ENCODE data around the gene TMEM131. TPM values are rescaled to one million over a fixed set of nuclear protein-coding genes. Genes with fewer than 3 reads are reported as not detected.

TMEM131 gene
- total RNA-seq, 2 donors from 2014 or later = 39.0 to 43.0 TPM

DNA sequence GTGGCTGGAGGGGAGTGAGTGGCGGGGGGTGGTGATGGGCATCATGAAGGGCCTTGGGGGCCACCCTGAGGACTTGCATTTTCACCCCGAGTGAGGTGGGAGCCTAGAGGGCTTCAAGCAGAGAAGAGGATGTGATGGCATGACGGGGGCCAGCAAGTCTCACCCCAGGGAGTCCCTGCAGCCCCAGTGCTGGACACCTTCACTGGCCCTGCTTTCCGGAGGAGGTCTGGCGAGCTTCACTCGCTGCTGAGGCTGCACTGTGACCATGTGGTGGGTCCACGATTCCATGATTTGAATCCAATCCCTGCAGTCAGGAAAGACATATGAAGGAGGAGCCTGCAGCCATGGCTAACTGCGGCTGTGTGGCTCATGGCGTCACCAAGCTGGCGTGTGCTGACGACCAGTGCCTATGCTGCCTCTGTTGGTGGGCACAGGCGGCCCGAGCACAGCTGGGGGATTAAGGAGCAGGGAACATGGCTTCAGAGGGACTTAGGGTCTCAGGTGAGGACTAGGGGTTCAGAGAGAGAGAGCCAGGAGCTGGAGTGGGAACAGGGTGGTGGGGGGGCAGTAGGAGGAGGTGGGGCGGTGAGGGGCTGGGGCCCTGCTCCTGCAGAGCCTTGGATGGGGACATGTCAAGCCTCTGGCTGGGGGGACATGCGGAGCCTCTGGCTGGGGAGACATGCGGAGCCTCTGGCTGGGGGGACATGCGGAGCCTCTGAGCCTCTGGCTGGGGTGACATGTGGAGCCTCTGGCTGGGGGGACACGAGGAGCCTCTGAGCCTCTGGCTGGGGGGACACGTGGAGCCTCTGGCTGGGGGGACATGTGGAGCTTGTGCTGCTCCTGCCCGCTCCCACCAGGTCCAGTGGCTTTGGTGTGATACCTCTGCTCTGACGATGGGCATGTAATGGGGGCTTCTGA lies 278.8 kb downstream of the TMEM131 start:
- 94 to 97% methylated on average over 10 to 21 of the region's 21 CpGs for WGBS, 2 experiments (ENCODE audit: insufficient coverage in 1 of 2, insufficient read length in 1 of 2)
- Mint-ChIP-seq H3K4me1 (peaks cover 48% of the 10 kb centered on the region), H3K9me3 (no peaks in the 10 kb centered on the region), H3K4me3 (no peak overlapping the region), H3K27me3 (ENCODE audit: insufficient read depth) (no peaks in the 10 kb centered on the region), H3K27ac (peak overlapping the region; percentile 33), H3K36me3 (ENCODE audit: low read depth) (no peaks in the 10 kb centered on the region)
- Histone ChIP-seq H3K36me3 (ENCODE audit: control insufficient read depth, insufficient read depth, low read length) (no peaks in the 10 kb centered on the region), H3K27ac (ENCODE audit: low read depth, low read length) (no peak overlapping the region), H3K27me3 (ENCODE audit: control insufficient read depth, insufficient read depth, low read length, poor library complexity, severe bottlenecking) (no peaks in the 10 kb centered on the region), H3K4me3 (ENCODE audit: low read length) (no peak overlapping the region), H3K4me1 (ENCODE audit: control insufficient read depth, insufficient read depth, low read length) (peaks cover 15% of the 10 kb centered on the region), H3K9me3 (ENCODE audit: control insufficient read depth, low read length) (no peaks in the 10 kb centered on the region), H3K9ac (ENCODE audit: extremely low read depth, low read length, poor library complexity, severe bottlenecking) (no peak overlapping the region)
- peak; percentile 37 for DNase-seq
- TF ChIP-seq, protein P1, sequence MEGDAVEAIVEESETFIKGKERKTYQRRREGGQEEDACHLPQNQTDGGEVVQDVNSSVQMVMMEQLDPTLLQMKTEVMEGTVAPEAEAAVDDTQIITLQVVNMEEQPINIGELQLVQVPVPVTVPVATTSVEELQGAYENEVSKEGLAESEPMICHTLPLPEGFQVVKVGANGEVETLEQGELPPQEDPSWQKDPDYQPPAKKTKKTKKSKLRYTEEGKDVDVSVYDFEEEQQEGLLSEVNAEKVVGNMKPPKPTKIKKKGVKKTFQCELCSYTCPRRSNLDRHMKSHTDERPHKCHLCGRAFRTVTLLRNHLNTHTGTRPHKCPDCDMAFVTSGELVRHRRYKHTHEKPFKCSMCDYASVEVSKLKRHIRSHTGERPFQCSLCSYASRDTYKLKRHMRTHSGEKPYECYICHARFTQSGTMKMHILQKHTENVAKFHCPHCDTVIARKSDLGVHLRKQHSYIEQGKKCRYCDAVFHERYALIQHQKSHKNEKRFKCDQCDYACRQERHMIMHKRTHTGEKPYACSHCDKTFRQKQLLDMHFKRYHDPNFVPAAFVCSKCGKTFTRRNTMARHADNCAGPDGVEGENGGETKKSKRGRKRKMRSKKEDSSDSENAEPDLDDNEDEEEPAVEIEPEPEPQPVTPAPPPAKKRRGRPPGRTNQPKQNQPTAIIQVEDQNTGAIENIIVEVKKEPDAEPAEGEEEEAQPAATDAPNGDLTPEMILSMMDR (conservative IDR thresholded peaks at IDR 0.05) = no peak

GRCh38 chr2:97715951-97716694 lies 279.6 kb downstream of the TMEM131 start:
- TF ChIP-seq, protein P1 (conservative IDR thresholded peaks at IDR 0.05) = no peak
- peak; percentile 47 for DNase-seq
- Histone ChIP-seq H3K4me1 (ENCODE audit: control insufficient read depth, insufficient read depth, low read length) (peaks cover 22% of the 10 kb centered on the region), H3K27ac (ENCODE audit: low read depth, low read length) (no peak overlapping the region), H3K9ac (ENCODE audit: extremely low read depth, low read length, poor library complexity, severe bottlenecking) (no peak overlapping the region), H3K9me3 (ENCODE audit: control insufficient read depth, low read length) (no peaks in the 10 kb centered on the region), H3K27me3 (ENCODE audit: control insufficient read depth, insufficient read depth, low read length, poor library complexity, severe bottlenecking) (no peaks in the 10 kb centered on the region), H3K4me3 (ENCODE audit: low read length) (no peak overlapping the region), H3K36me3 (ENCODE audit: control insufficient read depth, insufficient read depth, low read length) (no peaks in the 10 kb centered on the region)
- no peaks in the 10 kb centered on the region for H3K27me3 Mint-ChIP-seq (ENCODE audit: insufficient read depth)
- H3K4me1 Mint-ChIP-seq = peaks cover 56% of the 10 kb centered on the region
- no peak overlapping the region for H3K4me3 Mint-ChIP-seq
- H3K27ac Mint-ChIP-seq = peak overlapping the region; percentile 33
- no peaks in the 10 kb centered on the region for H3K9me3 Mint-ChIP-seq
- H3K36me3 Mint-ChIP-seq (ENCODE audit: low read depth) = no peaks in the 10 kb centered on the region
- WGBS, 2 experiments (ENCODE audit: insufficient coverage in 1 of 2, insufficient read length in 1 of 2) = 90 to 100% methylated on average over 3 to 9 of the region's 9 CpGs

- Mint-ChIP-seq H3K9me3 (no peaks in the 10 kb centered on the region), H3K4me1 (peaks cover 56% of the 10 kb centered on the region), H3K36me3 (ENCODE audit: low read depth) (no peaks in the 10 kb centered on the region), H3K27ac (peak overlapping the region; percentile 84), H3K27me3 (ENCODE audit: insufficient read depth) (no peaks in the 10 kb centered on the region), H3K4me3 (no peak overlapping the region)
- H3K27ac ChIP-seq (ENCODE audit: low read depth, low read length) = no peak overlapping the region
- 92 to 100% methylated on average over 4 to 13 of the region's 13 CpGs for WGBS, 2 experiments (ENCODE audit: insufficient coverage in 1 of 2, insufficient read length in 1 of 2)
- H3K27me3 ChIP-seq (ENCODE audit: control insufficient read depth, insufficient read depth, low read length, poor library complexity, severe bottlenecking) = no peaks in the 10 kb centered on the region
- no peak overlapping the region for H3K9ac ChIP-seq (ENCODE audit: extremely low read depth, low read length, poor library complexity, severe bottlenecking)
- TF ChIP-seq, protein P1 (conservative IDR thresholded peaks at IDR 0.05) = no peak
- H3K9me3 ChIP-seq (ENCODE audit: control insufficient read depth, low read length) = no peaks in the 10 kb centered on the region
- H3K4me3 ChIP-seq (ENCODE audit: low read length) = no peak overlapping the region
- H3K4me1 ChIP-seq (ENCODE audit: control insufficient read depth, insufficient read depth, low read length) = peaks cover 28% of the 10 kb centered on the region
- no peaks in the 10 kb centered on the region for H3K36me3 ChIP-seq (ENCODE audit: control insufficient read depth, insufficient read depth, low read length)
- peak; percentile 48 for DNase-seq
These were observed 280.6 kb downstream of the TMEM131 start for GRCh38 chr2:97714950-97715652.

All from endodermal cell (in vitro differentiated cells).